ACC112 (cell line): ENCODE measurements around the gene LGALS9B.
"Not testable (repeated sequence)": the region's sequence is repeated elsewhere in the genome, so short reads cannot be mapped to it uniquely, and the experiment has no call there.

ENCODE experiments used
- H2AFZ ChIP-seq: fragments of 200-600 bp; sonication (generic); one replicate; pipeline ENCODE4 v1.6.0; 2017; ENCODE audit warnings: antibody characterized with exemption, low read length; ENCODE audit not compliant: unreplicated experiment
- H3K27ac ChIP-seq: fragments of 200-600 bp; sonication (generic); 2 replicates; pipeline ENCODE4 v1.5.1; 2014; ENCODE audit warnings: low read depth, mild to moderate bottlenecking, antibody characterized with exemption, low read length, moderate library complexity
- H3K27me3 ChIP-seq: fragments of 200-600 bp; sonication (generic); 2 replicates; pipeline ENCODE4 v1.6.1; 2014; ENCODE audit warnings: mild to moderate bottlenecking, antibody characterized with exemption, low read length, moderate library complexity, mixed read lengths; ENCODE audit not compliant: insufficient read depth
- H3K36me3 ChIP-seq: fragments of 200-600 bp; sonication (generic); 2 replicates; pipeline ENCODE4 v1.6.1; 2016; ENCODE audit warnings: mild to moderate bottlenecking, antibody characterized with exemption, low read length, moderate library complexity, mixed read lengths; ENCODE audit not compliant: insufficient read depth
- H3K4me1 ChIP-seq: fragments of 200-600 bp; sonication (generic); one replicate; pipeline ENCODE4 v1.6.1; 2016; ENCODE audit warnings: low read length, mixed read lengths; ENCODE audit not compliant: insufficient read depth, unreplicated experiment, control insufficient read depth
- H3K4me3 ChIP-seq: fragments of 200-600 bp; sonication (generic); 2 replicates; pipeline ENCODE4 v1.5.1; 2014; ENCODE audit warnings: mild to moderate bottlenecking, low read depth, low read length
- H3K79me2 ChIP-seq: fragments of 200-600 bp; sonication (generic); one replicate; pipeline ENCODE4 v1.6.0; 2016; ENCODE audit warnings: low read length; ENCODE audit not compliant: control insufficient read depth, unreplicated experiment, insufficient read depth

The LGALS9B gene

DNA sequence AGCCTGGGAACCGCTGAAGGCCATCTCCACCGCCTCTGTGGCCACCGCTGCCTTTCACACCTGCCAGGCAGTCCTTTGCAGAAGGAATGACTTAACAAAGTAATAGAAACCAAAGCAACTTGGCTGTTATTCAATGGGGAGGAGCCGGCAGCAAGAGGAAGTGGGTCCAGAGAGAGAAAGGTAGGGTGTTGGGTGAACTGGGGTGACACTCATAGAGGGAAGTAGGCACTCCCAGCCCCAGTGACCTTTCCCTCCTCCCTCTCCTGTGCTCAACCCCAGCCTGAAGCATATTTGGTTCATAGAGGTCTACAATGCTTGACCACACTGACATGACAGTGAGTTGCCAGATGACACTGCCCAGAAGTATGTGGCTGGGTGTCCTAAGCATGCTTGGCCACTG lies at the start of gene LGALS9B:
TSS of gene LGALS9B (minus strand) at position 93 of the 400 bp plus-strand sequence. CDS start at position 24, 69 bp downstream.
- H3K36me3 ChIP-seq, H3K4me3 ChIP-seq, H3K79me2 ChIP-seq, H3K27me3 ChIP-seq, H2AFZ ChIP-seq, H3K4me1 ChIP-seq, H3K27ac ChIP-seq: not testable (repeated sequence)

DNA sequence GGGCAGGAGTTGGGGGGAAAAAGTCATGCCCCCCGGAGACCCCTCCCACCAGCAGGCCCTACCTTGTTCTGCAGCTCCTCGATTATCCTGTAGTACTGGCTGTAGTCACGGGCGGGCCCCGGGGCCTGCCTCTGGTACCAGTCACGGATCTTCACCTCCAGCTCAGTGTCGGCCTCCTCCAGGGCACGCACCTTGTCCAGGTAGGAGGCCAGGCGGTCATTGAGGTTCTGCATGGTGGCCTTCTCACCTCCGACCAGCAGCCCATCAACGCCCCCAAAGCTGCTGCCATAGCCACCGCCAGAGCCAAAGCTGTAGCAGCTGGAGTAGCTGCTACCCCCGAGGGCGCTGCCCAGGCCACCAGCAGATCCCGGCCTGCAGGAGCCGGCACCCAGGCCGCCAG lies 49.6 kb upstream of the LGALS9B start:
- not testable (repeated sequence) for H2AFZ ChIP-seq, H3K27ac ChIP-seq, H3K79me2 ChIP-seq, H3K36me3 ChIP-seq, H3K4me3 ChIP-seq, H3K4me1 ChIP-seq, H3K27me3 ChIP-seq

- not testable (repeated sequence) for H3K4me1 ChIP-seq, H3K27ac ChIP-seq, H2AFZ ChIP-seq, H3K4me3 ChIP-seq, H3K36me3 ChIP-seq, H3K79me2 ChIP-seq, H3K27me3 ChIP-seq
Observed at GRCh38 chr17:20515099-20515498, 47.8 kb upstream of the LGALS9B start.

- H3K36me3 ChIP-seq, H3K27me3 ChIP-seq, H2AFZ ChIP-seq, H3K27ac ChIP-seq, H3K4me1 ChIP-seq, H3K4me3 ChIP-seq, H3K79me2 ChIP-seq: not testable (repeated sequence)
Observed at GRCh38 chr17:20513539-20513938, 46.2 kb upstream of the LGALS9B start.

- not testable (repeated sequence) for H3K4me1 ChIP-seq, H3K79me2 ChIP-seq, H3K27me3 ChIP-seq, H3K4me3 ChIP-seq, H3K27ac ChIP-seq, H3K36me3 ChIP-seq, H2AFZ ChIP-seq
Observed at GRCh38 chr17:20512378-20512777, 45.0 kb upstream of the LGALS9B start.

GRCh38 chr17:20511778-20512177 lies 44.4 kb upstream of the LGALS9B start:
- not testable (repeated sequence) for H3K4me3 ChIP-seq, H3K79me2 ChIP-seq, H3K36me3 ChIP-seq, H3K27me3 ChIP-seq, H2AFZ ChIP-seq, H3K27ac ChIP-seq, H3K4me1 ChIP-seq

DNA sequence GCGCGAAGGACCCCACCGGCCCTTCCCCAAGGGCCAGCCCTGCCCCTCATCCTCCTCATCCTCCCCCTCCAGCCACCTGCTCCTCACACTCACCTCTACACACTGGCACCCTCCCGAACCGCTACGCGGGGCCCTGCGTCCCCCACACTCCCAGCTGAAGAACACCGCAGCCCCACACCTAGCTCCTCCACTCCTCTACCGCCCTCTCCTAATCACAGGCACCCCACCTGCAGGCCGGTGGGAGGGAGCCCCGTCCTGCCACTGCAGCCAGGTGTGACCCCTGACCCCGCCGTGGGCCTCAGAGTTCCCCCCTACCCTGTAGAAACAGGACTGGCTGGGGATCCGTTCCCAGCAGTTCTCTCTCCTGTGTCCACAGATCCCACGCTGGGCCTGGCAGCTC lies 38.0 kb upstream of the LGALS9B start:
- H3K4me1 ChIP-seq, H3K4me3 ChIP-seq, H3K36me3 ChIP-seq, H3K27me3 ChIP-seq, H3K79me2 ChIP-seq, H3K27ac ChIP-seq, H2AFZ ChIP-seq: not testable (repeated sequence)

GRCh38 chr17:20504388-20505066 lies 37.2 kb upstream of the LGALS9B start:
- not testable (repeated sequence) for H3K36me3 ChIP-seq, H3K79me2 ChIP-seq, H3K27me3 ChIP-seq, H3K4me1 ChIP-seq, H3K4me3 ChIP-seq, H2AFZ ChIP-seq, H3K27ac ChIP-seq

GRCh38 chr17:20501896-20502295 lies 34.6 kb upstream of the LGALS9B start:
- H3K27me3 ChIP-seq, H3K36me3 ChIP-seq, H3K4me1 ChIP-seq, H3K4me3 ChIP-seq, H2AFZ ChIP-seq, H3K79me2 ChIP-seq, H3K27ac ChIP-seq: not testable (repeated sequence)

DNA sequence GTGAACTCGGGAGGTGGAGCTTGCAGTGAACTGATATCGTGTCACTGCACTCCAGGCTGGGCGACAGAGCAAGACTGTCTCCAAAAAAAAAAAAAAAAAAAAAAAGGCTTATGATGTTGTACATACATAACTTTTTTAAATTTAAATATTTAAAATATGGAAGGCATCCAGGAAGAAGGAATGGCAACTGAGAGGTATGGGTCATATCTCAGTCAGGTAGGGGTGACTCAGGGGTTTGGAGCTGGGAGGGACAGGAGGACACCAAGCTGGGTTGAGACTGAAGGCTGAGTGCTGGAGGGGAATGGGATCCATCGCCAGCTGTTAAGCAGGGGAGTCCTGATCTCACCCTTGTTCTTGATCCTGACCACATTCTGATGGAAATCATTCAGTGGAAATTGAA lies 33.0 kb upstream of the LGALS9B start:
- H3K4me1 ChIP-seq, H3K27me3 ChIP-seq: not testable (repeated sequence)

DNA sequence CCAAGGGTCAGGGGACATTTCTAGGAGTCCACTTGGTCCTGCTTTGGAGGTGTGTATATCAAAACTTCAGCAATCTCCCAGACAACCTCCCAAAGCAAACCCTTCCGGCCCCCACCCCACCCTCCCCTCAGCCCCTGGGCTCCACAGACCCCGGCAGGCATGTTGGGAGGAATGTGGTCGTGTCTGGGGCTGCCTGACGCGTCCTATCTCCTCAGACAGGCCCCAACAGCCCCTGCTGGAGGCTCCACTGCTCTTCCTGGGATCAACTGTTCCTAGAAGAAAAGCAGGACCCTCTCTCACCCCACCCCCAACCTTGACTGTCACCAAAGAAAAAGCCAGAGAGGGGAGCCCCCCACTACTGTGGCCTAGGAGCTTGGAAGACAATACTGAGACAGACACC lies 28.1 kb upstream of the LGALS9B start:
- not testable (repeated sequence) for H3K27ac ChIP-seq, H3K4me3 ChIP-seq, H3K4me1 ChIP-seq, H3K27me3 ChIP-seq, H2AFZ ChIP-seq, H3K36me3 ChIP-seq, H3K79me2 ChIP-seq

More for the DNA sequence above, 33.0 kb upstream of the LGALS9B start:
- H3K27ac ChIP-seq, H2AFZ ChIP-seq, H3K36me3 ChIP-seq, H3K79me2 ChIP-seq, H3K4me3 ChIP-seq: not testable (repeated sequence)
